ENCODE data around the gene CACNG4.

- TF ChIP-seq CTCF (IDR thresholded peaks at IDR 0.05 in 8 of 11, conservative IDR thresholded peaks at IDR 0.05 in 3 of 11) (no peak), POLR2A (IDR thresholded peaks at IDR 0.05) (no peak), POLR2AphosphoS5 (IDR thresholded peaks at IDR 0.05) (no peak)
Measured at GRCh38 chr17:66944351-66945146, 20.0 kb upstream of the CACNG4 start.

Data from spleen (tissue), 7 donors.